OCI-LY7 (cell line): ENCODE data around the gene TMIGD1. TPM values are rescaled to one million over a fixed set of nuclear protein-coding genes. Genes with fewer than 3 reads are reported as not detected.

Experiments used
- BruUV-seq: library from RNA; stranded (reverse); fragments of 400-500 nt; replicated peaks from 2 replicates; lab custom pipeline; 2021; lab: Mats Ljungman, UMichigan
- CTCF ChIA-PET: fragments of 300-600 bp; sonication (Branson Sonifier 250); formaldehyde crosslinking; loops from one replicate; lab custom pipeline; 2022; ENCODE audit warnings: antibody characterized with exemption; ENCODE audit not compliant: unreplicated experiment; lab: Charles Lee
- POLR2A ChIA-PET: fragments of 300-600 bp; sonication (Branson Sonifier 250); formaldehyde crosslinking; loops from one replicate; lab custom pipeline; 2022; ENCODE audit warnings: antibody characterized with exemption; lab: Charles Lee
- DNase-seq: peaks from one replicate; pipeline ENCODE4 v3.0.0-alpha.2; 2015; ENCODE audit warnings: low spot score
- H2AFZ ChIP-seq: fragments of 200-600 bp; sonication (generic), shearing (Covaris generic); 2 replicates; pipeline ENCODE4 v1.6.1; 2014; ENCODE audit warnings: mild to moderate bottlenecking, antibody characterized with exemption, low read length, moderate library complexity
- H3K27ac ChIP-seq: fragments of 200-600 bp; sonication (generic); 2 replicates; pipeline ENCODE4 v1.5.1; 2014; ENCODE audit warnings: mixed run types, low read depth, mild to moderate bottlenecking, moderate library complexity, low read length, inconsistent platforms; ENCODE audit not compliant: poor library complexity, severe bottlenecking
- H3K36me3 ChIP-seq: fragments of 200-600 bp; sonication (generic); 2 replicates; pipeline ENCODE4 v1.6.1; 2014; ENCODE audit warnings: mild to moderate bottlenecking, antibody characterized with exemption, low read length, moderate library complexity, mixed read lengths; ENCODE audit not compliant: insufficient read depth
- H3K4me1 ChIP-seq: fragments of 200-600 bp; sonication (generic); 2 replicates; pipeline ENCODE4 v1.5.1; 2014; ENCODE audit warnings: mild to moderate bottlenecking, low read length; ENCODE audit not compliant: insufficient read depth, poor library complexity, severe bottlenecking
- H3K4me2 ChIP-seq: fragments of 200-600 bp; sonication (generic); 2 replicates; pipeline ENCODE4 v1.6.1; 2014; ENCODE audit warnings: mild to moderate bottlenecking, low read length
- H3K4me3 ChIP-seq: fragments of 200-600 bp; sonication (generic); 2 replicates; pipeline ENCODE4 v1.5.1; 2014; ENCODE audit warnings: mild to moderate bottlenecking, low read depth, low read length; ENCODE audit not compliant: poor library complexity, severe bottlenecking
- H3K79me2 ChIP-seq: fragments of 200-600 bp; sonication (generic); 2 replicates; pipeline ENCODE4 v1.6.1; 2016; ENCODE audit warnings: low read depth, mild to moderate bottlenecking, low read length, moderate library complexity, mixed read lengths; ENCODE audit not compliant: insufficient read depth
- H3K9me2 ChIP-seq: fragments of 200-600 bp; sonication (generic); 2 replicates; pipeline ENCODE4 v1.6.1; 2016; ENCODE audit warnings: mild to moderate bottlenecking, low read length, mixed read lengths; ENCODE audit not compliant: insufficient read depth
- H3K9me3 ChIP-seq: fragments of 200-600 bp; sonication (generic); 2 replicates; pipeline ENCODE4 v1.6.1; 2014; ENCODE audit warnings: mild to moderate bottlenecking, mixed run types, low read length, mixed read lengths
- H4K20me1 ChIP-seq: fragments of 200-600 bp; sonication (generic); 2 replicates; pipeline ENCODE4 v1.6.1; 2014; ENCODE audit warnings: mild to moderate bottlenecking, antibody characterized with exemption, low read length, moderate library complexity, mixed read lengths; ENCODE audit not compliant: insufficient read depth
- EZH2phosphoT487 ChIP-seq: fragments of 200-600 bp; sonication (generic); IDR thresholded peaks from 2 replicates; pipeline ENCODE4 v1.6.1; 2018; ENCODE audit warnings: low read depth, borderline replicate concordance, mild to moderate bottlenecking, mixed run types, antibody characterized with exemption, low read length, moderate library complexity, mixed read lengths
- intact Hi-C: fragments of 100-400 bp; cut with micrococcal nuclease; formaldehyde crosslinking; loops from one replicate; pipeline ENCODE4 v1.10.0; 2022; ENCODE audit not compliant: unreplicated experiment
- total RNA-seq, 2 experiments: library from RNA; depleted of rRNA in 1 of 2; stranded (reverse); fragments of >200 nt in 1 of 2; shearing (Covaris generic) in 1 of 2; gene quantifications; 2 replicates each; pipeline ENCODE4 v1.2.3, GENCODE V29; 2014 to 2022
- TF ChIP-seq, protein P1 (sequence below): fragments of 200-600 bp; sonication (generic); conservative IDR thresholded peaks from 2 replicates; pipeline ENCODE4 v1.5.1; 2014; ENCODE audit warnings: mild to moderate bottlenecking, antibody characterized with exemption, low read length, moderate library complexity, mixed read lengths

Gene TMIGD1
- total RNA-seq, 2 experiments from 2014 or later = not detected

- no peak for TF ChIP-seq EZH2phosphoT487
- TF ChIP-seq, protein P1, sequence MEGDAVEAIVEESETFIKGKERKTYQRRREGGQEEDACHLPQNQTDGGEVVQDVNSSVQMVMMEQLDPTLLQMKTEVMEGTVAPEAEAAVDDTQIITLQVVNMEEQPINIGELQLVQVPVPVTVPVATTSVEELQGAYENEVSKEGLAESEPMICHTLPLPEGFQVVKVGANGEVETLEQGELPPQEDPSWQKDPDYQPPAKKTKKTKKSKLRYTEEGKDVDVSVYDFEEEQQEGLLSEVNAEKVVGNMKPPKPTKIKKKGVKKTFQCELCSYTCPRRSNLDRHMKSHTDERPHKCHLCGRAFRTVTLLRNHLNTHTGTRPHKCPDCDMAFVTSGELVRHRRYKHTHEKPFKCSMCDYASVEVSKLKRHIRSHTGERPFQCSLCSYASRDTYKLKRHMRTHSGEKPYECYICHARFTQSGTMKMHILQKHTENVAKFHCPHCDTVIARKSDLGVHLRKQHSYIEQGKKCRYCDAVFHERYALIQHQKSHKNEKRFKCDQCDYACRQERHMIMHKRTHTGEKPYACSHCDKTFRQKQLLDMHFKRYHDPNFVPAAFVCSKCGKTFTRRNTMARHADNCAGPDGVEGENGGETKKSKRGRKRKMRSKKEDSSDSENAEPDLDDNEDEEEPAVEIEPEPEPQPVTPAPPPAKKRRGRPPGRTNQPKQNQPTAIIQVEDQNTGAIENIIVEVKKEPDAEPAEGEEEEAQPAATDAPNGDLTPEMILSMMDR = no peak
- intact Hi-C loops = loop anchor here (5.0 kb wide), 2 partner anchors 149 to 174 kb away; no protein-coding TSS in a partner anchor
- Histone ChIP-seq H3K9me3 (no peaks in the 10 kb centered on the region), H3K27ac (no peak overlapping the region), H3K4me2 (no peak overlapping the region), H3K4me1 (no peaks in the 10 kb centered on the region), H3K36me3 (peaks cover 91% of the 10 kb centered on the region), H3K79me2 (no peaks in the 10 kb centered on the region), H4K20me1 (no peaks in the 10 kb centered on the region), H3K9me2 (no peaks in the 10 kb centered on the region), H3K4me3 (no peak overlapping the region), H2AFZ (no peak overlapping the region)
- no peak for DNase-seq
- CTCF ChIA-PET = no interaction called here
- no TSS peak for BruUV-seq
- POLR2A ChIA-PET = no interaction called here
Observed at GRCh38 chr17:30275911-30276310, 57.9 kb downstream of the TMIGD1 start.

DNA sequence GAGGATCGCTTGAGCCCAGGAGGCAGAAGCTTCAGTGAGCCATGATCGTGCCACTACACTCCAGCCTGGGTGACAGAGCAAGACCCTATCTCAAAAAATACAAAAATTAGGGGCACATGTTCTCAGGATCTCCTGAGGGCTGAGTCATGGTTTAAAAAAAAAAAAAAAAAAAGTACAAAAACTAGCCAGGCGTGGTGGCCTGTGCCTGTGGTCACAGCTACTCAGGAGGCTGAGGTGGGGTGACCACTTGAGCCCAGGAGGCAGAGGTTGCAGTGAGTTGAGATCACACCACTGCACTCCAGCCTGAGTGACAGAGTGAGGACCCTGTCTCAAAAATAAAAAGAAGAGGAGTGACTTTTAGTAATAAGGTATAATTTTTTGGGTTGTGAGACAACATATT lies 59.0 kb downstream of the TMIGD1 start:
- H3K4me2 ChIP-seq = no peak overlapping the region
- H3K36me3 ChIP-seq = peaks cover 91% of the 10 kb centered on the region
- H3K9me2 ChIP-seq = no peaks in the 10 kb centered on the region
- ChIA-PET POLR2A (interaction anchor here (0.7 kb wide), 1 partner anchor 50 kb away, joined by 10 read pairs; no protein-coding TSS in a partner anchor), CTCF (no interaction called here)
- no peak for DNase-seq
- no peak overlapping the region for H3K27ac ChIP-seq
- no peak for TF ChIP-seq EZH2phosphoT487
- H3K79me2 ChIP-seq = no peaks in the 10 kb centered on the region
- no peaks in the 10 kb centered on the region for H4K20me1 ChIP-seq
- no peak overlapping the region for H2AFZ ChIP-seq
- no peaks in the 10 kb centered on the region for H3K9me3 ChIP-seq
- intact Hi-C loops = loop anchor here (5.0 kb wide), 2 partner anchors 148 to 173 kb away; no protein-coding TSS in a partner anchor
- H3K4me3 ChIP-seq = no peak overlapping the region
- no TSS peak for BruUV-seq
- H3K4me1 ChIP-seq = no peaks in the 10 kb centered on the region

- H4K20me1 ChIP-seq = no peaks in the 10 kb centered on the region
- TF ChIP-seq EZH2phosphoT487 = no peak
- TF ChIP-seq, protein P1 = no peak
- intact Hi-C loops = no loop called here
- no peaks in the 10 kb centered on the region for H3K9me2 ChIP-seq
- no peak overlapping the region for H2AFZ ChIP-seq
- H3K9me3 ChIP-seq = no peaks in the 10 kb centered on the region
- H3K4me1 ChIP-seq = no peaks in the 10 kb centered on the region
- no peak for DNase-seq
- no peak overlapping the region for H3K27ac ChIP-seq
- POLR2A ChIA-PET = no interaction called here
- peaks cover 86% of the 10 kb centered on the region for H3K36me3 ChIP-seq
- BruUV-seq = no TSS peak
- no peaks in the 10 kb centered on the region for H3K79me2 ChIP-seq
- no peak overlapping the region for H3K4me3 ChIP-seq
- CTCF ChIA-PET = no interaction called here
- no peak overlapping the region for H3K4me2 ChIP-seq
Observed at GRCh38 chr17:30273373-30273772, 60.5 kb downstream of the TMIGD1 start.
